BJ (cell line): ENCODE data around the gene CCDC187. TPM values are rescaled to one million over a fixed set of nuclear protein-coding genes. Genes with fewer than 3 reads are reported as not detected.

Experiments
- CTCF ChIA-PET: fragments of 350-600 bp; formaldehyde crosslinking; extraction: SDS; loops from one replicate; lab custom pipeline; 2021; ENCODE audit warnings: antibody characterized with exemption, inconsistent platforms; lab: Yijun Ruan, JAX
- POLR2A ChIA-PET: fragments of 300-600 bp; sonication (Branson Sonifier 250); formaldehyde crosslinking; extraction: SDS; loops from one replicate; lab custom pipeline; 2021; ENCODE audit warnings: antibody characterized with exemption; lab: Charles Lee
- DNase-seq: peaks from one replicate; pipeline ENCODE4 v3.0.0-alpha.2; 2011; ENCODE audit warnings: low read depth
- H3K27me3 ChIP-seq: 2 replicates; pipeline ENCODE4 v1.6.0; 2011; ENCODE audit warnings: low read length; ENCODE audit not compliant: control insufficient read depth, insufficient read depth
- H3K36me3 ChIP-seq: 2 replicates; pipeline ENCODE4 v1.5.1; 2011; ENCODE audit warnings: low read length; ENCODE audit not compliant: control insufficient read depth, insufficient read depth
- H3K4me3 ChIP-seq: 2 replicates; pipeline ENCODE4 v1.5.1; 2011; ENCODE audit warnings: low read depth, mild to moderate bottlenecking, control low read depth, low read length
- polyA plus RNA-seq: library from polyadenylated mRNA; depleted of rRNA; stranded (reverse); fragments of >200 nt; gene quantifications from 2 replicates; pipeline ENCODE4 v1.2.3, GENCODE V29; 2011
- TF ChIP-seq, protein P1 (sequence below): IDR thresholded peaks from 2 replicates; pipeline ENCODE4 v1.5.1; 2011; ENCODE audit warnings: low read depth, mild to moderate bottlenecking, control low read depth, inconsistent platforms, low read length, moderate library complexity; ENCODE audit not compliant: insufficient read depth

Gene CCDC187
- polyA plus RNA-seq, 1 experiment = not detected

DNA sequence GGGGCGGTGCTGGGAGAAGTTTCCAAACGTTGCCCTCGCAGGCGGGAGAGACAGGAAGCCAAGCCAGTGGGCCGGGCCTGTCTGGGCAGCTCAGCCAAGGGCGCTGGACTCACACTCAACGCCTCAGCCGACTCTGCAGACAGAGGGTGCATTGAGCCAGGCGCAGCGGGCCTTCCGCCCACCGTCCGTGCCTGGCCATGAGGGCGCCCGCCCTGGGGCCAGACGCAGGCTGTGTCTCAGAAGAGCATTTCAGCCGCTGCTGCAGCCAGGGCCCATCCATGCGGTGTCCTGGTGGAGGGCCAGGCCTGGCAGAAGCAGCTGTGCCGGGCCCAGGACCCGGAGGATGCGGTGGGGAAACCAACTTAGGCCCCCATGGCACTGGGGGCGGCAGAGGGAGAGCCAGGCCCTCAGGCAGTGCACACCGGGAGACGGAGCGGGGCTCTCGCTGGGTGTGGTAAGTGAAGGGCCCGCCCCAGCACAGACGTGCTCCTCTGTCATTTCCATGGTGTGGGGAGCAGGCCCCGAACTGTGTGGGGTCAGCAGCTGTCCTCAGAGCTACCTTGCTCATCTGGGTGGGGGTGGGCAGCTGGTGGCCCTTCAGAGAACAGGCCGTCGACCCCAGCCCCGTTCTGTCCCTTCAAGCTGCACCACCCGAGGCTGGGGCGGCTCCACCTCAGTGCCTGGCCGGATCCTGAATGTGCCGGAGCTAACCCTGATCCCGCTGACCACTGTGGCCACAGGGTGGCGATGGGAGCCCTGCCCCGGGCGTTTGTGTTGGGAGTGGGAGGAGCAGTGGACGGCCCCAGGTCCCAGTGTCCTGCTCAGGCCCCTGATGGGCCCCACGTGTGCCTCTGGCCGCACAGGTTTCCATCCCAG, 41.6 kb upstream of the CCDC187 start:
- Histone ChIP-seq H3K4me3 (no peak overlapping the region), H3K36me3 (peaks cover 48% of the 10 kb centered on the region), H3K27me3 (no peaks in the 10 kb centered on the region)
- CTCF ChIA-PET = interaction anchor here (1.0 to 3.3 kb wide), 15 partner anchors 8 to 64 kb away, joined by 3 to 42 read pairs (median 7); partner anchors contain the start of genes CARD9 and DNLZ
- no peak for DNase-seq
- POLR2A ChIA-PET = no interaction called here
- TF ChIP-seq, protein P1, sequence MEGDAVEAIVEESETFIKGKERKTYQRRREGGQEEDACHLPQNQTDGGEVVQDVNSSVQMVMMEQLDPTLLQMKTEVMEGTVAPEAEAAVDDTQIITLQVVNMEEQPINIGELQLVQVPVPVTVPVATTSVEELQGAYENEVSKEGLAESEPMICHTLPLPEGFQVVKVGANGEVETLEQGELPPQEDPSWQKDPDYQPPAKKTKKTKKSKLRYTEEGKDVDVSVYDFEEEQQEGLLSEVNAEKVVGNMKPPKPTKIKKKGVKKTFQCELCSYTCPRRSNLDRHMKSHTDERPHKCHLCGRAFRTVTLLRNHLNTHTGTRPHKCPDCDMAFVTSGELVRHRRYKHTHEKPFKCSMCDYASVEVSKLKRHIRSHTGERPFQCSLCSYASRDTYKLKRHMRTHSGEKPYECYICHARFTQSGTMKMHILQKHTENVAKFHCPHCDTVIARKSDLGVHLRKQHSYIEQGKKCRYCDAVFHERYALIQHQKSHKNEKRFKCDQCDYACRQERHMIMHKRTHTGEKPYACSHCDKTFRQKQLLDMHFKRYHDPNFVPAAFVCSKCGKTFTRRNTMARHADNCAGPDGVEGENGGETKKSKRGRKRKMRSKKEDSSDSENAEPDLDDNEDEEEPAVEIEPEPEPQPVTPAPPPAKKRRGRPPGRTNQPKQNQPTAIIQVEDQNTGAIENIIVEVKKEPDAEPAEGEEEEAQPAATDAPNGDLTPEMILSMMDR = peak; percentile 71

DNA sequence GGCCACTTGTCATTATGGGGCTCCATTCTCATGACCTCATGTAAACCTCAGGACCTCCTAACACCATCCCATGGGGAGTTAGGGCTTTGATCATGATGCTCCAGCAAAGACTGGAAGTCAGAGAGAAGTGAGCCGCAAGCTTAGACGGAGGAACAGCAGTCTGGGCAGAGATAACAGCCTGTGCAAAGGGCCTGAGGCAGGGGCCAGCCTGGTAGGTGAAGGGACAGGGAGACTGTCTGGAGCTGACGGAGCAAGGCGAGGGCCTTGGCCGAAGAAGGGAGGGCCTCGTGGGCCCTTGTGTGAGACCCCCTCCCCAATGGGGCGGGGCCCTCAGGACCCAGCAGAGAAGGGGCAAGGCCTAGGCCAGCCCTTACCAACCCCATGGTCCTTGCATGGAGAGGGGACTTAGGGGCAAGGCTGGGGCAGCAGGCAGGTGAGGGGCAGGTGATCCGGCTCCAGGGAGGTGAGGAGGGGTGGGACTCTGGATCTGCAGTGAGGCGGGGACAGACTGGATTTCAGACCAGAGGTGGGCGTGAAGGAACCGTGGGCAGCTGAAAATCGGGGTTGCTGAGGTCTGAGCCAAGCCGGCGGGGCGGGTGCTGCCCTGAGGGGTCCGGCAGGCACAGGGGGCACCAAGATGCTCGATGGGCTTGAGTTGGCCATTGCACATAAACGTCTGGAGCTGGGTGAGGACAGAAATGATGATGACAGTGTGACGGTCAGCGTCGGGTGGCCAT, 40.8 kb upstream of the CCDC187 start:
- Histone ChIP-seq H3K27me3 (no peaks in the 10 kb centered on the region), H3K4me3 (no peak overlapping the region), H3K36me3 (peaks cover 47% of the 10 kb centered on the region)
- TF ChIP-seq, protein P1 = no peak
- DNase-seq = no peak
- CTCF ChIA-PET = interaction anchor here (1.0 to 3.3 kb wide), 11 partner anchors 9 to 56 kb away, joined by 3 to 42 read pairs (median 7); partner anchors contain the start of gene DNLZ
- POLR2A ChIA-PET = no interaction called here

DNA sequence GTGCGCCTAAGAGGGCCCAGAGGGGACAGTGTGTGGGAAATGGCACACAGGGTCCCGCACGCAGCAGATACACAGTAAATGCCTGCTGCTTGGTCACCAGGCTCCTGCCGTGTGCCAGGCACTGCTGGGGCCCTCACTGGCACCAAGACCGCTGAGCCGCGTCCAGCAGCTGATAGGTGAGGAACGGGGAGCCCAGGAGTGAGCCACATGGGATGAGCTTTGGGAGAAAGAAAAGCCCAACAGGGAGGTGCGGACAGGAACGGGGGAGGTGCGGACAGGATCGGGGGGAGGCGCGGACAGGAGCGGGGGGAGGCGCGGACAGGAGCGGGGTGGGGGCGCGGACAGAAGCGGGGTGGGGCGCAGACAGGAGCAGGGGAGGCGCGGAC, 40.0 kb upstream of the CCDC187 start:
- Histone ChIP-seq H3K36me3 (peaks cover 43% of the 10 kb centered on the region), H3K4me3 (no peak overlapping the region), H3K27me3 (no peaks in the 10 kb centered on the region)
- ChIA-PET POLR2A (no interaction called here), CTCF (interaction anchor here (3.0 kb wide), 1 partner anchor 18 kb away, joined by 16 read pairs; no protein-coding TSS in a partner anchor)
- TF ChIP-seq, protein P1 = no peak
- DNase-seq = no peak

DNA sequence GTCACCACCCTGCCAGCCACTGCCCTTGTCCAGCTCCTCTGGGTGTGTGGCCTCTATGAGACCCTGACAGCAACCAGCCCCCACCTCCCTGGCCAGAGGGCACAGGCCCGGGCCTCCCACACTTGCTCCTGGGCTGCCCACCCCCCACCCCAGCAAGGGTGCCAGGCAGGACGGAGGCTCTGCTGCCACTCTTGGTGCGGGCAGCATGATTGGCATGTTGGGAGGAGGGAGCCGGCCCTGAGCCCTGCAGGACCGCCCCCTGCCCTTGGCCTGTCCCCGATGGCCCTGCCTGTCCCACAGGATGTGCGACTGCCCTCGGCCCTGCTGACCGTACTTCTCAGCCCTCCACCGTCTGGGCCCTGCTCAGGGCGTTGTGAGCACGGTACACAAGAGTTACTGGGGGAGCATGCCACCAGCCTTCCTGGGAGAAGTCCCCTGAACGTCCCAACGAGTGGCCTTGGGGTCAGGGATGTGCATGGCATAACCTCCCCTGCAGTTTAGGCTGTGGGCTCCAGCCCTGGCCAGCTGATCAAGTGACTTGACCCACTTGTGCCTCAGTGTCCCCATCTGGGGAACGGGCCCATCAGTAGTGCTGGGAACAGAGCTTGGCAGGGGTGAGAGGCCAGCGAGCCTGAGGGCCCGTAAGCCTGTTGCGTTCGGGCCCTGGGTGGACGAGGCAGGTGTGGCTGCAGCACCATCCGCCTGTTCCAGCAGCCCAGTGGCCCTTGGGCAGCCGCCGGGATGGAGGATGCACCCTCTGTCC, 39.4 kb upstream of the CCDC187 start:
- ChIA-PET CTCF (interaction anchor here (1.5 to 3.0 kb wide), 3 partner anchors 16 to 19 kb away, joined by 3 to 16 read pairs (median 3); no protein-coding TSS in a partner anchor), POLR2A (no interaction called here)
- TF ChIP-seq, protein P1 = no peak
- Histone ChIP-seq H3K27me3 (no peaks in the 10 kb centered on the region), H3K4me3 (no peak overlapping the region), H3K36me3 (peaks cover 43% of the 10 kb centered on the region)
- no peak for DNase-seq
